Glomerular endothelial cell (primary cell): ENCODE results near the gene HOXD11. TPM values are rescaled to one million over a fixed set of nuclear protein-coding genes. Genes with fewer than 3 reads are reported as not detected.

Experiments used
- DNase-seq: peaks from one replicate; pipeline ENCODE4 v3.0.0-alpha.2; 2011; ENCODE audit warnings: low read depth, low spot score; ENCODE audit errors: extremely low read depth
- total RNA-seq: library from RNA; depleted of rRNA; stranded (reverse); fragments of >200 nt; gene quantifications from 2 replicates; pipeline ENCODE4 v1.2.3, GENCODE V29; 2015

The HOXD11 gene
- total RNA-seq, 1 donor from 2014 or later: 2.5 TPM

DNA sequence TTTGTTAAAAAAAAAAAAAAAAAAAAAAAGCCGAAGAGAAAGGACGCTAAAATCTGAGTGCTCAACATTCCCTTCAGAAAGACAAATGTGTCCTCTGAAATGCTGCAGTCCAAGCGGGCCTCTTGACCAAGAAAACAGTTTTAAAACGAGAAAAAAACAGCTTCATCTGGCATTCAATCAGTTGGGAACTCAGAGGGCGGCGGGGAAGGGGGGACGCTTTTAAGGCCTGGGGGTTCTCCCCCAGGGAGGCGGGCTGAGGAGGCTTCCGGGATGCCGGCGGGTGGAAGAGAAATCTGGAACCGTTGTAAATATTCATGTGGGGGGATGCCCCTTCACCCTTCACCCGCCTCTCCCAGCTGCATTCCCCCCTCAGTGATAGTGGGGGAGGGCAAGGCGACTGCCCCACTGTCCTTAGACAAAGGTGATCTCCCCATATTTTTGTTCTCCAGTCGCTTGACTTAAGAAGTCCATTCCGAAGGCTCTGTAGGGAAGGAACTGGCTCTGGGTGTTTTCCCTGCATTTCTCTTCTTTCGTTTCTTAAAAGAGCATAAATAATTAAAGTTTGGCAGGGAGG lies 3.3 kb upstream of the HOXD11 start:
- DNase-seq: no peak

DNA sequence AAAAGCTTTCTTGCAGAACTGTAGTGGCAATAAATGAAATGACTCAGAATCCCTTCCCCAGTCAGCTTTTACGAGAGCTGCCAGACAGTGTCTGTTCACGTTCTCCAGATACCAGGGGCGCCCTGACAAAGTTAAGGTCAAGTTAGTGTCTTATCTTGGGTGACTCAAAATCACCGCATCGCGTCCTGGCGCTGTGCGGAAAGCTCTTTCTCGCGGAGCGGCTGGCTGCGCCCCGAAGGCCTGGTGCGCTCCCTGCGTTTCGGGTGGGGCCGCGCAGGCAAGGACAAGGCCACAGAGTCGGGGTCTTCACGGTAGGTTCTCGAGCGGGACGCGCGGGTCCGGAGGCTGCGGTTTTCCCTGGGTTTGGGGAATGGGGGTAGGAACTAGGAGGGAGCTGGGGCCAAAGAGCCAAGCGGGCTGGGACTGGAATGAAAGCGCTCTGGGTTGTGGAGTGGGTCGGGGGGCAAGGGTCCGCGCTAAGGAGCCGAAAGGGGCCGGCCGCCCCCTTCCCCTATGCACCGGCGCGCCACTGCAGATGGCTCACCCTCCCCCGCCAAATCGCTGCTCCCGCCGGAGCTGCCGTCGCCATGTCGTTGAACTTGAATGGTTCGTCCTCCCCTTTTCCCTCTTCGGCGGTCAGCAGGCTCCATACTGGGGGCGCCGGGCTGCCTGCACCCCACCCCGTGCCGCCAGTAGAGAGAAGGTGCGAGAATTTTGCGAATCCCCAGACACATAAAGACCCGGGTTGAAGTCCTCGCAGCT lies 2.6 kb upstream of the HOXD11 start:
- no peak for DNase-seq

DNA sequence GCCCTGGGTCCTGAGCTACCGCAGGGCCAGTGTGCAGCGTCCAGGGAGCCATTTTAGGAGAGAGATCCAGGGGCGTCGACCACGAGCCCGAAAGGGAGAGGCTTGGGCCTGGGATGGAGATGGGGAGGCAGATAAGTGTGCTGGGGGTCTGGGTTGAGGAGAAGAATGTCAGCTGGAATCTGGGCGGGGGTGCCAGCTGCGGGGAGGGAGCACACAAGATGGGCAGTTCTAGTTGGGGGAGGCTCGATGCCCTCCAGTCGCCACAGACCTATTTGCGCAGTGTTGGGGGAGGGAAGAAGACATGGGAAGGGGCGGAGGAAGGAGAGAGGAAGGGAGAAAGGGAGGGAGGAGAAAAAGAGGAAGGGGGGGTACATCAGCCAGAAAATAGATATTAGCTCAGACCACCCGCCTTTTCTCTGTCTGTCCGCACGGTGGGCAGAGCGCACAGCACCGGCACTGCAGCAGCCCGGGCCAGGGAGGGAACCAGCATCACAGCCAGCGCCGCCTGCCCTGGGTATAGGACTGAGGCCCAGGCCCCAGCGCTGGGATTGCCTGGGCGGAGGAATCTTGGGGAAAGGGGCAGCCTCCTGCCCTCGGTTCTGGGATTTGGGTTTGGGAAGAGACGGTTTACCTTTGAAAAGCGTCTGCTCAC lies 1.9 kb upstream of the HOXD11 start:
- no peak for DNase-seq

DNA sequence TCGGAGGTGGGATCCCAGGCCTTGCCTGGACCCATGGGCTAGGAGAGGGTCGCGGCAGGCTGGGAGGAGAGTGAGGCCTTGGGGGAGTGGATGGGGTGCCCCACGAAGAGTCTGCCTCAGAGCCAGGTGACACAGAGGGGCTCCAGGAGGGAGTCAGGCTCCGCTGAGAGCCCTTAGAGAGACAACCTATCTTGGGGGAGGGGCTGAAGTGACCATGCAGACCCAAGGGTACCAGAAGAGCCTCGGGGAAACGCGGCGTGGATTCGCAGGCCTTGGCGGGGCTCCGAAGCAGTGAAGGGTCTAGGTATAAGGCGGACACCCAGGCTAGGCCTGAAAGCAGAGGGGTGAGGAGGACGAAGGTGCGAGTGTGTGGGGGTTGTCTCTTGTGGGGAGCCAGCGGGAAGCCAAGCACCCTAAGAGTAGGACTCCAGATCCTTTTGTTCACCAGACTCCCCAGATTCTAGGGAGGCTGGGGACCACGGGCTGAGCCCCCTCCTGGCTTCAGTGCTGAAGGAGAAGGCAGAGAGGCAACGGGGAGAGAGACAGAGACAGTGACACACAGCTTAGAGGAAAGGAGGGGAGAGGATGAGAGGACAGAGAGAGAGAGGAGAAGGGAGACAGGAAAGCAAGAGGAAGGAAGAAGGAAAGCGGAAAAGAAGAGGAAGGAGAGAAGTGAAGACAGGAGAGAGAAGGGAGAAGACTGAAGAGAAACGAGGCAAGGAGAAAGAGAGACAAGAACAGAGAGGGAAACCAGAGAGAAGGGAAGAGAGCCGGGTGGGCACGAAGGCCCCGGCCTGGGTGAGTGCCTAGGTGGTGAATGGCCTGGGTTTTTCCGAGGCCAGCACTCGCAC lies 1.1 kb upstream of the HOXD11 start:
- no peak for DNase-seq

DNA sequence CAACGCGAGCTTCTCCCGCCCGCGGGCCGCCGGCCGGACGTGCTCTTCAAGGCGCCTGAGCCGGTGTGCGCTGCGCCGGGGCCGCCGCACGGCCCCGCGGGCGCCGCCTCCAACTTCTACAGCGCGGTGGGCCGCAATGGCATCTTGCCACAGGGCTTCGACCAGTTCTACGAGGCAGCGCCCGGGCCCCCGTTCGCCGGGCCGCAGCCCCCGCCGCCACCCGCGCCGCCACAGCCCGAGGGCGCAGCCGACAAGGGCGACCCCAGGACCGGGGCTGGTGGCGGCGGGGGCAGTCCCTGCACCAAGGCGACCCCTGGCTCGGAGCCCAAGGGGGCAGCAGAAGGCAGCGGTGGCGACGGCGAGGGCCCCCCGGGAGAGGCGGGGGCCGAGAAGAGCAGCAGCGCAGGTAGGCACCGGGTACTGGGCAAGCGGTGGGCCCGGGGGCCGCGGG lies 676 bp downstream of the HOXD11 start:
- no peak for DNase-seq

DNA sequence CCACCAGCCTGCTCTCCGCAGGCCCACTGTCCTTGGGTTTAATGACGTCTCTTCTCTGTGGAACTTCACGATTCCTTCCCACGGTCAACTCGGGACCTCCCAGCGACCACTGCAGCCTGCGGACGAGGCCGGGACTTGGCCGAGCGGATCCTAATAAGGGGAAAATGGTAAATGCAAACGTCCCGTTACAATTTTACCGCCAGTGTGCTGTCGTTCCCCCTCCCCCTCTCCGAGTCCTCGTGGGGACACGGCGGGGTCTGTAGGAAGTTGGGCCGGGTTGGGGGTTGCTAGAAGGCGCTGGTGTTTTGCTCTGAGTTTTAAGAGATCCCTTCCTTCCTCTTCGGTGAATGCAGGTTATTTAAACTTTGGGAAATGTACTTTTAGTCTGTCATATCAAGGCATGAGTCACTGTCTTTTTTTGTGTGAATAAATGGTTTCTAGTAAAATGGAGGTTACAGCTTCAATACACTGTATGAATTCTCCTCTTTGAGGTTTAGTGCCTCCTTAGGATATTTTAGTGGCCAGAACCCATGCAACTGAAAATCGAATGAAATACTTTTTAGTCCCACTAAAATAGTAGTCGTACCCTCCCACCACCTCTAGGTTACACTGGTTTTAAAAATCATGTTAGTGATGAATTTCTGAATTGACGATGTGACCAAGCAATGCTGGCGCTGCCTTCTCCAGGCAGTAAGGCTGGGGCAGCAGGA lies 2.3 kb downstream of the HOXD11 start:
- DNase-seq: no peak

DNA sequence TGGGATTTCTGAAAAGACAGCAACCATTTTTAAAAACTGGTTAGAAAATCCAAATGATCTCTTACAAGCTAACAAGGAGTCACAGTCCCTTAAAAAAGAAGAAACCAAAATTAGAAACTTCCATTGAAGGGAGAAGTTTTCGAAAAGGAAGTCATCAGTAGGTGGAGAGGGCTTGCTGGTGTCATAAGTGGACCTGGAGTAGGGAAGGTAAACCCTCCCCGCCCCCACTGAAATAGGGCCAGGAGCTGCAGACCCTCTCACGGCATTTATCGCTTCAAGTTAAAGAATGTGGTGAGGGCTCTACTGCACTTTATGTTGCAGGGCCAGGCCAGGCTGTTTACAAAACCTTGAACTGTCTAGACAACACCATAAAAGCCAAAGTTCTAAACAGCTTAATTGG lies 2.9 kb downstream of the HOXD11 start:
- no peak for DNase-seq

DNA sequence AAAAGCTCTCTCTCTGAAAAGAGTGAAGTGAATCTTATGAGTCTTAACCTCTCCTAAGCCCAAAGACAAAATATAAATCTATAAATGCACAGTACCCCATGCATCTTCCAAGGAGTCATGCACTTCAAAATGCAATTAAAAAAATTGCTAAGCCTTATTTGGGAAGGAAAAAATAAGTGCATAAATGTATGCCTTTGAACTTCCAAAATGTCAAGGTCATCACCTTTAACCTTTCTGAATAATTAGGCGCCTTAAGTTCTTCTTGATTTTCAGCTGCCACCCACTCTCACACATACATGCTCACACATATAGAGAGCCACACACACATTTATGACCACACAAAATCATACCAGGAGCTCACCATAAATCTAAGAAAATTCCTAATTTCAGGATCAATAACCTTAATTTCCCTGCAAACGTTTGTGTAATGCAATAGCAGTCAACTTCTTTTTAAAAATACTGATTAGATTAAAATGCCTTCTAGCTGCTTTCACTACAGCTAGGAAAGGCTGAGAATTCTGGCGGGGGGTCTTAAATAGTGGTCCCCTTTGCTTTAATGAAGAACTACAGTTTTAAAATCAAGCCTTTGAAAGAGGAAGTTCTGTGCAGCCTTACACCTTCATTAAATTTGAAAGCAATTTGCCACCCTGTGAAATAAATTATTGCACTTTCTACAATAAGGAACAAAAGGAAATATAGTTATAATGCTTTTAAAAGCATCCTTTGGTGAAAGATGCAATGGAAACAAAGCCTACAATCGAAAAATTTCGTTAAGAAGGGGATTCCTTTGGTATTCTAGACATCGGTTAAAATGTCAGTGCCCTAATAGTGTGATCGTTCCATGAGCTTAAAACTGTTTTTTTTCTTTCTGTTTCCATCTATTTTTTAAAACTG lies 3.6 kb downstream of the HOXD11 start:
- DNase-seq: no peak

DNA sequence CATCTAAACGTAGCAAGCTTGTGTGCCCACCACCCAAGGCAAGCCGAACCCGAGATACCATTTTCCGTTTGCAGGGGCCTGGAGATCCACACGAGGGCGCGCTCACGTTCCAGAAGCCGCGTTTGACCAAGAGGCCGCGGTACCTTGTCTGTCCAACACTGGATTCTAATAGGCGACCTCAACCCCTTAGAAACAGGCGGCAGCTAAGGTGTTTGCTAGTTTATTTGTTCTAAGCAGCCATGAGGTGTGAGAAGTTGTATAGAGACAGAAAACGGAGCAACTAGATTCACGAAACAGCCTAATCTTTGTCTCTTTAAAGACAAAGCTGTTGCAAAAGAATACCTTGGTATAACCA lies 4.2 kb downstream of the HOXD11 start:
- no peak for DNase-seq

DNA sequence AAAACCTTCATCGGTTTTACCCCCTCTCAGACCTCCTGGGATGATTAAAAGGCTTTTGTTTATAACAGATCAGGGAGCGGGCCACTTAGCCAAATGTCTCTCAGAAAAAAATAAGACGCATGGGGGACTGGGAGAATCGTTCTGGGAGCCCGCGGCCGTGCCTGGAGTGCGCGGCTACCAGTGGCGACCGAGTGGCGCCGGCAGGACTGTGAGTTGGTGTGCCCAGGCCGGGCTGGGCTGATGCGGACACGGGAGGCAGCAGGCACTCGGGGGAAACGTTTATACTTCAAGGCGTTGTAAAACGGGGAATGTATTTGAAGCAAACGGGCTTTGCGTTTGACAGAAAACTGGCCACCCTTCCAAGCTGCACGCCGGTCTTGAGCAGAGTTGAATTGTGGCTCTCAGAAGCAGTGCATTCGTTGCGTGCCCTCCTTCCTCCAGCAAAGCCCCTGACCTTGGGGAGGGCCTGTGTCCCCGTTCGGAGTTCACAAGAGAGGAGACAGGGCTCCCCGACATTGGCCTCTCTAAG lies 4.8 kb downstream of the HOXD11 start:
- DNase-seq: no peak

DNA sequence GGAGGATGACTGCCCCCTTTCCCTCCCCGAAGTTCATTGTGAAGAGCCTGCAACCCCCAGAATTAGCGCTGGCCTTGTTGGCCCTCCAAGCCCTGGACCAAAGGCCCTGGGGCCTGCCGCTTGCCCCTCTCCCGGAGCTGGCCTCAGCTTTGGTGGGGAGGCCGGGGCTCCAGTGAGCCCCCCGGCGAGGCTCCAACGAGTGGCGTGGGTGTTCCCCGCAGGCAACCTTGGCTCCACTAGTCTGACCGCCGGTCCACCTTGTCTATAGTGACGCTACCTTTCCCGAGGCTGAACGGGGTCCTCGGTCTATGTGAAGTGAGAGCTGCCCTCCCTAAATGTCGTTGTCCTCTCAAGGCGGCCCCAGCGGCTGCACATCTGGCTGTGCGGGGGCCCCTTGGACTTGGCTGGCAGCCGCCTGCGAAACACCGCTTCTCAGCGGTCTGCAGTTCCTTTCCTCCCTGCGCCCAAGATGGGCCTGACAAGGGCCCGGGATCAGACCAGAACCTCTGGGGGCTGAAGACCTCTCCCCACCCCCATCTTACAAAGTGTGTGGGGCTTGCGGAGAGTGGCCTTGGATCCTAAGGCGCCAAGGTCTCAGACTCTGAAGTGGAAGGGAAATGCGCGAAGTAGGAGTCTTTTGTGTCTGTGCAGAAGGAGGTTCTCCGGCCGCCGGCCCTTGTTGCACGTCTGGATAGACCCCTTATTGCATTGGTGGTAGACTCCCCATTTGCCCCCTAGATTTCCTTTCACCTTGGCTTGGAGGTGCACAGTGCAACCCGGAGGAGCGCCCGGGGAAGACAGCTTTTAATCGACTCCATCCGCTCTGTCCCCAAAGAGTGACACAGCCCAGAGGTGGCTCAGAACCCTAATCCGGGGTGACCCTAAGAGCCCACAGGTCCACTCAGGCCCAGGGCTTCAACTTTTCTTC lies 5.6 kb downstream of the HOXD11 start:
- no peak for DNase-seq

DNA sequence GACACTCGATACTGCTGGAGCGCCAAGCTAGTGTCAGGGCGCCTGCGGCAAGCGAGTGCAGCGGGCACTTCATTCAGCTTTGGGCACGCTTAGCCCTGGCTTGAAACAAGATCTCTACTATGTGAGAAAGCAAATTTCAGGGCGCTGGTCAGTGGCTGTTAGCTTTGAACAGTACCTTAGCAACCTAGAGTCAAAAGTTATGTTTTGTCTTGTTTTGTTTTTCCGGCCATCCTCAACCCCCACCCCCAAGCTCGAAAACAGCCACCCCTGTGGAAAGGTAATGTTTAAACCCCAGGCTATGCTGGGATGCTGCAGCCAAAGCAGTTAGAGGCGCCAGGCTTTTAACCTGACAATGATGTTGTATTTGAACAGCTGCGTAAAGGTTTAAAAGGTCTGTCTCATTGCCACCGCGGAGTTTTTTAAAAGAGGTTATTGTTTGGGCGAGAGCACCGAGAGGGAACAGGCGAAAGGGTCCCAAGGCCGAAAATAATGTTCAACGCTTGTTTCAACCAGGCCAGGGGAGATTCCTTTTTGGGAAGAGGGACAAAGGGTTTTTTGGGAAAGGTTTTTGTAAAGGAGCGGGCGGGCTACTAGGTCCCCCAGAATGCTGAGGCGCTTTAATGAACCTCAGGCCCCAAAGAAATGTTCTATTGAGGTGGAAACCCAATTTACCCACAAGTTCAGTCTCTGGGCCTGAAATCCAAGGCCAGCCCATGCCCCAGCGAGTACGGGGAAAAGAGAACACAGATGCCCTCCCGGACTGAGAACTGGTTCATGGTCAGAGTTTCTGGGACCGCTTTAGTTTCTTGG lies 7.2 kb downstream of the HOXD11 start:
- no peak for DNase-seq

DNA sequence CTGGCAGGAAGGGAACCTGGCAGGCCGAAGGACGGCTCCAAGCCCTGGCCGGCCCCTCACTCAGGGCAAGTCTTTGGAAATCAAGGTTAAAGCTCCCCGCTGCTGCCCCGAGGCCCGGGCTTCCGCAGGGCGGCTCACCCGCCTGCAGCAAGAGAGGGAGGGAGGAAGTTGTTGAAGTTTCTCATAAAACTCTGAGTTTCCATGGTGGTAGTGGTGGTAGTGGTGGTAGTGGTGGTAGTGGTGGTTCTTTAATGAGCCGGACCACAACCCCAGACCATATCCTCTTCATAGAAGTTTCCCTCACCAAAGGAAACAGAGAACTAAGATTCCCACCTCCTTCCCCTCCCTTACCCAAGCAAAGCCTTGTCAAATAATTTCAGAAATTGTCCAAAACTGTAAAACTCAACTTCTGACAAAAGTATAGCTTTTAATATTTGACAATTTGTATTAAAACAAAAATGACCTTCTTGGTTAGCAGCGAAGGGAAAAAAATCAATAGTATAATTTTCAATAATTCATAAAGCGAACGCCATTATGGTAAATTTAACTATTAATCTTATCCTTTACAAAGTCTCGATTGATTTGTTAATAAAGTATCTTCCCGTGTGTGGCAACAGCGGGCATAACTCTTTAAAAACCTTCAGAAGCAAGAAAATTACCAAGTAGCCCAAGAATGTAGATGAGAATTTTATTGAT lies 8.0 kb downstream of the HOXD11 start:
- DNase-seq: no peak

DNA sequence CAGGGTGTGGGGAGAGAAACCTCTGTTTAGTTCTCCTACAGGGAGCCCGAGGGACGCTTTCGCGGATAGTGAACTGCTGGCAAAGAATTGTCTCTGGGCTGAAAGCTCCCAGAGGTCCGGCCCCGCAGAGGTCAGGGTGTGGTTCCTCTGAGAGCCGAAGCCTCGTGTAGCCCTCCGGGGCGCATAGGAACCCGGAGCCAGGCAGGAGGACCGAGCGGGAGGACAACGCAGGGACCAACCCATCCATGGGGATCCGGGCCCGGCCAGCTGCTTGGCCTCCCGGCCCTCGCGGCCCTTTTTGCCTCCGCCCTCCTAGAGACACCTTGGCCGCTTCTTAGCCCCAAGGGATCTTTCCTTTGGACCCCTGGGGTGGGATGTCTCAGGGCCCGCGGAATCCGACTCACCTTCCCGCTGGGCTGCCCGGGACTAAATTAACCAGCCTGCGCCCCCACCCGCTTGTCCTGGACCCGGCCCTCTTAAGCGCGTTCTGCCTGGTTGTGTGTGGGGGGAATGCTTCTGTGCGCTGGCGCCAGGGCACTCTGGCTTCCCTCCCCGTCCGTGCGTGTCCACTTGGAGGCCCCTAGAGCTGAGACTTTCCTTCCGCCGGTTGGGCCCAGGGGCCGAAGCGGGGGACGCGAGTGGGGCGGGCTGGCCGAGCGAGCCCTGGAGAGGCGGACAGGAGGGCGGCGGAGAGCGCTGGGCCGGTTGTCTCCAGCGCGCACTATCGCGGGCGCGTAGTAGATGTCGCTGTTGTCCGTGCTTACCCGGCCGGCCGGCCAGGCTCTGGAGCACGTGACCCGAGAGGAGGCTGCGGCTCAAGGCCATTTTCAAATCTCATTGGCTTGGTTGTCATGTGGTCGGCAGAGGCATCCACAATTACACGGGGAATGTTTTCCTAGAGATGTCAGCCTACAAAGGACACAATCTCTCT lies 9.1 kb downstream of the HOXD11 start, which contains the start of gene HOXD10:
Gene HOXD10 (plus strand): TSS at position 896 of the 931 bp plus-strand sequence. CDS start 56 bp downstream, outside the sequence.
- no peak for DNase-seq

DNA sequence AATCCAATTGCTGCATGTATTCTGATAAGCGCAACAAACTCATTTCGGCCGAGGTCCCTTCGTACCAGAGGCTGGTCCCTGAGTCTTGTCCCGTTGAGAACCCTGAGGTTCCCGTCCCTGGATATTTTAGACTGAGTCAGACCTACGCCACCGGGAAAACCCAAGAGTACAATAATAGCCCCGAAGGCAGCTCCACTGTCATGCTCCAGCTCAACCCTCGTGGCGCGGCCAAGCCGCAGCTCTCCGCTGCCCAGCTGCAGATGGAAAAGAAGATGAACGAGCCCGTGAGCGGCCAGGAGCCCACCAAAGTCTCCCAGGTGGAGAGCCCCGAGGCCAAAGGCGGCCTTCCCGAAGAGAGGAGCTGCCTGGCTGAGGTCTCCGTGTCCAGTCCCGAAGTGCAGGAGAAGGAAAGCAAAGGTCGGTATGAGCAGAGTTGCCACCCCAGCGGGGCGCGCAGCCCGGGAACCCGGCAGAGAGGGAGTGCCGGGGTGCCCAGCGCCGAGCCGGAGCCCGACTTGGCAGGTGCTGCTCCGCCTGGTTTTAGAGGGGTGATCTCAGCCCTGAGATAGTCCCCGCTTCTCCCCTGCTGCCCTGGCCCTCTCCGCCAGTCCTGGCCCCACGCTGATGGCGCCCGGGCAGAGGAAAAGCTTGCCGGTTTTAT lies 10.2 kb downstream of the HOXD11 start:
- no peak for DNase-seq
